ENCODE results near the gene PRR16.

PRR16 gene

GRCh38 chr5:120567921-120568320 is 103.8 kb downstream of the PRR16 start:
- no peak overlapping the region for H3K27ac ChIP-seq (ENCODE audit: low read length)

GRCh38 chr5:120568711-120569110 is 104.6 kb downstream of the PRR16 start:
- Histone ChIP-seq H3K9me3 (ENCODE audit: control insufficient read depth in 2 of 2, low read length in 2 of 2) (no peaks in the 10 kb centered on the region), H3K4me1 (ENCODE audit: control insufficient read depth, insufficient read depth, low read length) (no peaks in the 10 kb centered on the region), H3K36me3 (ENCODE audit: control insufficient read depth in 2 of 2, insufficient read depth in 2 of 2, low read length in 2 of 2) (no peaks in the 10 kb centered on the region), H3K4me3 (ENCODE audit: low read length in 2 of 2) (no peak overlapping the region), H3K27me3 (ENCODE audit: control insufficient read depth in 1 of 2, insufficient read depth in 2 of 2, low read length in 2 of 2) (no peaks in the 10 kb centered on the region), H3K27ac (ENCODE audit: low read length) (no peak overlapping the region), H3K9ac (ENCODE audit: low read length in 2 of 2) (no peak overlapping the region)

More at GRCh38 chr5:120567921-120568320, 103.8 kb downstream of the PRR16 start:
- Histone ChIP-seq H3K4me3 (ENCODE audit: low read length in 2 of 2) (no peak overlapping the region), H3K9ac (ENCODE audit: low read length in 2 of 2) (no peak overlapping the region), H3K27me3 (ENCODE audit: control insufficient read depth in 1 of 2, insufficient read depth in 2 of 2, low read length in 2 of 2) (no peaks in the 10 kb centered on the region), H3K4me1 (ENCODE audit: control insufficient read depth, insufficient read depth, low read length) (no peaks in the 10 kb centered on the region), H3K36me3 (ENCODE audit: control insufficient read depth in 2 of 2, insufficient read depth in 2 of 2, low read length in 2 of 2) (no peaks in the 10 kb centered on the region), H3K9me3 (ENCODE audit: control insufficient read depth in 2 of 2, low read length in 2 of 2) (no peaks in the 10 kb centered on the region)

DNA sequence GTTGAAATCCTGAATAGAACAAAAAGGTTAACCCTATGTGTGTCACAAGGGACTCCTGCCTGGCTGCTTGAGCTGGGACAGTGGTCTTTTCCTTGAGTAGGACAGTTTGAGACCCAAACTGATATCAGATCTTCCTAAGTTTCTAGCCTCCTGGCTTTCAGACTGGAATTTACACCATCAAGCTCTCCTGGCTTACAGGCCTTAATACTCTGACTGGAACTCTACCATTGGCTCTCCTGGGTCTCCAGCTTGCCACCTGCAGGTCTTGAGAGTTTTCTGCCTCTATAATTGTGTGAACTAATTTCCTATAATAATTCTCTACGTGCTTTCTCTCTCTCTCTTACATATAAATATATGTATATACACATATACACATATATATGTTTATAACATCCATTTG is 112.5 kb downstream of the PRR16 start:
- Histone ChIP-seq H3K27ac (ENCODE audit: low read length) (no peak overlapping the region), H3K27me3 (ENCODE audit: control insufficient read depth in 1 of 2, insufficient read depth in 2 of 2, low read length in 2 of 2) (no peaks in the 10 kb centered on the region), H3K4me3 (ENCODE audit: low read length in 2 of 2) (no peak overlapping the region), H3K9me3 (ENCODE audit: control insufficient read depth in 2 of 2, low read length in 2 of 2) (no peaks in the 10 kb centered on the region), H3K4me1 (ENCODE audit: control insufficient read depth, insufficient read depth, low read length) (no peaks in the 10 kb centered on the region), H3K9ac (ENCODE audit: low read length in 2 of 2) (no peak overlapping the region), H3K36me3 (ENCODE audit: control insufficient read depth in 2 of 2, insufficient read depth in 2 of 2, low read length in 2 of 2) (no peaks in the 10 kb centered on the region)

GRCh38 chr5:120582635-120583034 is 118.5 kb downstream of the PRR16 start:
- Histone ChIP-seq H3K36me3 (ENCODE audit: control insufficient read depth in 2 of 2, insufficient read depth in 2 of 2, low read length in 2 of 2) (no peaks in the 10 kb centered on the region), H3K9ac (ENCODE audit: low read length in 2 of 2) (no peak overlapping the region), H3K9me3 (ENCODE audit: control insufficient read depth in 2 of 2, low read length in 2 of 2) (no peaks in the 10 kb centered on the region), H3K27me3 (ENCODE audit: control insufficient read depth in 1 of 2, insufficient read depth in 2 of 2, low read length in 2 of 2) (no peaks in the 10 kb centered on the region), H3K4me3 (ENCODE audit: low read length in 2 of 2) (no peak overlapping the region), H3K27ac (ENCODE audit: low read length) (no peak overlapping the region), H3K4me1 (ENCODE audit: control insufficient read depth, insufficient read depth, low read length) (no peaks in the 10 kb centered on the region)

- H3K9ac ChIP-seq (ENCODE audit: low read length in 2 of 2), result no peak overlapping the region
- no peaks in the 10 kb centered on the region for H3K9me3 ChIP-seq (ENCODE audit: control insufficient read depth in 2 of 2, low read length in 2 of 2)
- H3K36me3 ChIP-seq (ENCODE audit: control insufficient read depth in 2 of 2, insufficient read depth in 2 of 2, low read length in 2 of 2), result no peaks in the 10 kb centered on the region
- H3K4me1 ChIP-seq (ENCODE audit: control insufficient read depth, insufficient read depth, low read length), result no peaks in the 10 kb centered on the region
- no peak overlapping the region for H3K27ac ChIP-seq (ENCODE audit: low read length)
- H3K27me3 ChIP-seq (ENCODE audit: control insufficient read depth in 1 of 2, insufficient read depth in 2 of 2, low read length in 2 of 2), result no peaks in the 10 kb centered on the region
- H3K4me3 ChIP-seq (ENCODE audit: low read length in 2 of 2), result no peak overlapping the region
These were observed 122.5 kb downstream of the PRR16 start for GRCh38 chr5:120586646-120587045.

- Histone ChIP-seq H3K4me3 (ENCODE audit: low read length in 2 of 2) (no peak overlapping the region), H3K4me1 (ENCODE audit: control insufficient read depth, insufficient read depth, low read length) (no peaks in the 10 kb centered on the region), H3K27me3 (ENCODE audit: control insufficient read depth in 1 of 2, insufficient read depth in 2 of 2, low read length in 2 of 2) (no peaks in the 10 kb centered on the region), H3K36me3 (ENCODE audit: control insufficient read depth in 2 of 2, insufficient read depth in 2 of 2, low read length in 2 of 2) (no peaks in the 10 kb centered on the region), H3K9me3 (ENCODE audit: control insufficient read depth in 2 of 2, low read length in 2 of 2) (no peaks in the 10 kb centered on the region), H3K27ac (ENCODE audit: low read length) (no peak overlapping the region), H3K9ac (ENCODE audit: low read length in 2 of 2) (no peak overlapping the region)
These were observed 127.8 kb downstream of the PRR16 start for GRCh38 chr5:120591911-120592310.

DNA sequence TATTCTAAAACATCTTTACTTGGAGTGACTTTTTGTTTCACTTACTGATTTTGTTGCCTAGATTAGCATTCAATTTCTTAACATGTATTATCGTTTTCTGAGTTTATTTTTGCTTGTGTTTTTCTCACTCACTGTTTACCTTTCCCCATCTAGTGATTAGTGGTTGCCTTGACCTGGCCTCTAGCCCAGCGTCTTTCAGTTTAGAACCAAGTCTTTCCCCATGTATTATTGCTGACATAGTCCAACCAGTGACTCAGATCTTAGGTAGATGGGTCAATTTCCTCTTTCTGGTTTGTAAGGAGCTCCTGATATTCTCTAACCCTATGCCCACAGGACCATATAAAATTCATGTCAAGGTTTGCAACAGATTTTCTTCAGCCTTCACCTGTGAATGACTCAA is 135.5 kb downstream of the PRR16 start:
- Histone ChIP-seq H3K9ac (ENCODE audit: low read length in 2 of 2) (no peak overlapping the region), H3K9me3 (ENCODE audit: control insufficient read depth in 2 of 2, low read length in 2 of 2) (no peaks in the 10 kb centered on the region), H3K4me1 (ENCODE audit: control insufficient read depth, insufficient read depth, low read length) (no peaks in the 10 kb centered on the region), H3K36me3 (ENCODE audit: control insufficient read depth in 2 of 2, insufficient read depth in 2 of 2, low read length in 2 of 2) (no peaks in the 10 kb centered on the region), H3K27me3 (ENCODE audit: control insufficient read depth in 1 of 2, insufficient read depth in 2 of 2, low read length in 2 of 2) (no peaks in the 10 kb centered on the region), H3K27ac (ENCODE audit: low read length) (no peak overlapping the region), H3K4me3 (ENCODE audit: low read length in 2 of 2) (no peak overlapping the region)

- no peaks in the 10 kb centered on the region for H3K9me3 ChIP-seq (ENCODE audit: control insufficient read depth in 2 of 2, low read length in 2 of 2)
- H3K36me3 ChIP-seq (ENCODE audit: control insufficient read depth in 2 of 2, insufficient read depth in 2 of 2, low read length in 2 of 2), result no peaks in the 10 kb centered on the region
- no peaks in the 10 kb centered on the region for H3K4me1 ChIP-seq (ENCODE audit: control insufficient read depth, insufficient read depth, low read length)
- H3K4me3 ChIP-seq (ENCODE audit: low read length in 2 of 2), result no peak overlapping the region
- no peak overlapping the region for H3K9ac ChIP-seq (ENCODE audit: low read length in 2 of 2)
- no peaks in the 10 kb centered on the region for H3K27me3 ChIP-seq (ENCODE audit: control insufficient read depth in 1 of 2, insufficient read depth in 2 of 2, low read length in 2 of 2)
- H3K27ac ChIP-seq (ENCODE audit: low read length), result no peak overlapping the region
These were observed 136.5 kb downstream of the PRR16 start for GRCh38 chr5:120600639-120601038.

DNA sequence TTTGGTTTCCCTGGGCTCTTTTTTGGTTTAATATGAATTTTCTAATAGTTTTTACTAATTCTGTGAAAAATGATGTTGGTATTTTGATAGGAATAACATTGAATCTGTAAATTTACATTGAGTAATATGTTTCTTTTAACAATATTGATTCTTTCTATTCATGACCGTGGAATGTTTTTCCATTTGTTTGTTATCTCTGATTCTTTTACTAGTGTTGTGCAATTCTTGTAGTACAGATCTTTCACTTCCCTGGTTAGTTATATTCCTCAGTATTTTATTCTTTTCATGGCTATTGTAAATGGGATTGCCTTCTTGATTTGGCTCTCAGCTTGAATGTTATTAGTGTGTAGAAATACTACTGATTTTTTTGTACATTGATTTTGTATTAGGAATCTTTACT is 137.9 kb downstream of the PRR16 start:
- H3K9ac ChIP-seq (ENCODE audit: low read length in 2 of 2), result no peak overlapping the region
- no peaks in the 10 kb centered on the region for H3K4me1 ChIP-seq (ENCODE audit: control insufficient read depth, insufficient read depth, low read length)
- H3K4me3 ChIP-seq (ENCODE audit: low read length in 2 of 2), result no peak overlapping the region
- no peaks in the 10 kb centered on the region for H3K9me3 ChIP-seq (ENCODE audit: control insufficient read depth in 2 of 2, low read length in 2 of 2)
- H3K27me3 ChIP-seq (ENCODE audit: control insufficient read depth in 1 of 2, insufficient read depth in 2 of 2, low read length in 2 of 2), result no peaks in the 10 kb centered on the region
- no peaks in the 10 kb centered on the region for H3K36me3 ChIP-seq (ENCODE audit: control insufficient read depth in 2 of 2, insufficient read depth in 2 of 2, low read length in 2 of 2)
- no peak overlapping the region for H3K27ac ChIP-seq (ENCODE audit: low read length)

- Histone ChIP-seq H3K27ac (ENCODE audit: low read length) (no peak overlapping the region), H3K9me3 (ENCODE audit: control insufficient read depth in 2 of 2, low read length in 2 of 2) (no peaks in the 10 kb centered on the region), H3K9ac (ENCODE audit: low read length in 2 of 2) (no peak overlapping the region), H3K4me1 (ENCODE audit: control insufficient read depth, insufficient read depth, low read length) (no peaks in the 10 kb centered on the region), H3K4me3 (ENCODE audit: low read length in 2 of 2) (no peak overlapping the region), H3K27me3 (ENCODE audit: control insufficient read depth in 1 of 2, insufficient read depth in 2 of 2, low read length in 2 of 2) (no peaks in the 10 kb centered on the region), H3K36me3 (ENCODE audit: control insufficient read depth in 2 of 2, insufficient read depth in 2 of 2, low read length in 2 of 2) (no peaks in the 10 kb centered on the region)
These were observed 140.8 kb downstream of the PRR16 start for GRCh38 chr5:120604884-120605283.

GRCh38 chr5:120605325-120606079 is 141.4 kb downstream of the PRR16 start:
- Histone ChIP-seq H3K27me3 (ENCODE audit: control insufficient read depth in 1 of 2, insufficient read depth in 2 of 2, low read length in 2 of 2) (no peaks in the 10 kb centered on the region), H3K9me3 (ENCODE audit: control insufficient read depth in 2 of 2, low read length in 2 of 2) (no peaks in the 10 kb centered on the region), H3K27ac (ENCODE audit: low read length) (no peak overlapping the region), H3K4me1 (ENCODE audit: control insufficient read depth, insufficient read depth, low read length) (no peaks in the 10 kb centered on the region), H3K4me3 (ENCODE audit: low read length in 2 of 2) (no peak overlapping the region), H3K36me3 (ENCODE audit: control insufficient read depth in 2 of 2, insufficient read depth in 2 of 2, low read length in 2 of 2) (no peaks in the 10 kb centered on the region), H3K9ac (ENCODE audit: low read length in 2 of 2) (no peak overlapping the region)

Data from stomach smooth muscle (tissue), 2 donors.